ENCODE results near the gene PKHD1.
"Not testable (repeated sequence)": the region's sequence is repeated elsewhere in the genome, so short reads cannot be mapped to it uniquely, and the experiment has no call there.

The PKHD1 gene

GRCh38 chr6:51928320-51928719 lies 159.1 kb downstream of the PKHD1 start:
- no peak for TF ChIP-seq CTCF (IDR thresholded peaks at IDR 0.05; ENCODE audit: insufficient read depth, low read depth, low read length, missing control alignments)
- H3K4me3 ChIP-seq (ENCODE audit: low read depth, low read length): no peak overlapping the region
- peak; percentile 81 for DNase-seq (ENCODE audit: low read depth)

GRCh38 chr6:51927450-51927849 lies 160.0 kb downstream of the PKHD1 start:
- H3K4me3 ChIP-seq (ENCODE audit: low read depth, low read length): no peak overlapping the region
- TF ChIP-seq CTCF (IDR thresholded peaks at IDR 0.05; ENCODE audit: insufficient read depth, low read depth, low read length, missing control alignments): no peak
- DNase-seq (ENCODE audit: low read depth): no peak

- DNase-seq (ENCODE audit: low read depth): peak; percentile 61
- no peak for TF ChIP-seq CTCF (IDR thresholded peaks at IDR 0.05; ENCODE audit: insufficient read depth, low read depth, low read length, missing control alignments)
- H3K4me3 ChIP-seq (ENCODE audit: low read depth, low read length): no peak overlapping the region
Measured at GRCh38 chr6:51926125-51926524, 161.3 kb downstream of the PKHD1 start.

GRCh38 chr6:51922479-51922878 lies 164.9 kb downstream of the PKHD1 start:
- not testable (repeated sequence) for H3K4me3 ChIP-seq (ENCODE audit: low read depth, low read length); DNase-seq (ENCODE audit: low read depth)

GRCh38 chr6:51918347-51918746 lies 169.1 kb downstream of the PKHD1 start:
- not testable (repeated sequence) for H3K4me3 ChIP-seq (ENCODE audit: low read depth, low read length); DNase-seq (ENCODE audit: low read depth)

- no peak overlapping the region for H3K4me3 ChIP-seq (ENCODE audit: low read depth, low read length)
- no peak for TF ChIP-seq CTCF (IDR thresholded peaks at IDR 0.05; ENCODE audit: insufficient read depth, low read depth, low read length, missing control alignments)
- DNase-seq (ENCODE audit: low read depth): no peak
Measured at GRCh38 chr6:51915098-51915497, 172.3 kb downstream of the PKHD1 start.

- DNase-seq (ENCODE audit: low read depth): no peak
- H3K4me3 ChIP-seq (ENCODE audit: low read depth, low read length): no peak overlapping the region
- TF ChIP-seq CTCF (IDR thresholded peaks at IDR 0.05; ENCODE audit: insufficient read depth, low read depth, low read length, missing control alignments): no peak
Measured at GRCh38 chr6:51913265-51913664, 174.1 kb downstream of the PKHD1 start.

GRCh38 chr6:51910851-51911250 lies 176.6 kb downstream of the PKHD1 start:
- no peak for DNase-seq (ENCODE audit: low read depth)
- TF ChIP-seq CTCF (IDR thresholded peaks at IDR 0.05; ENCODE audit: insufficient read depth, low read depth, low read length, missing control alignments): no peak
- no peak overlapping the region for H3K4me3 ChIP-seq (ENCODE audit: low read depth, low read length)

Measured in GM12865 (cell line).